NCI-H2081 treated with DMSO at 0.1 percent for 48 hours (cell line): Measurements from ENCODE around the gene FER.
"Not testable (repeated sequence)": the region's sequence is repeated elsewhere in the genome, so short reads cannot be mapped to it uniquely, and the experiment has no call there.

Experiments used
- DNase-seq: peaks from one replicate; lab custom pipeline; 2025; lab: John Stamatoyannopoulos, UW

Gene FER

GRCh38 chr5:108798513-108799265 is 51.0 kb downstream of the FER start:
- no peak for DNase-seq

GRCh38 chr5:108801301-108801700 is 53.6 kb downstream of the FER start:
- no peak for DNase-seq

- no peak for DNase-seq
Observed at GRCh38 chr5:108801776-108802175, 54.1 kb downstream of the FER start.

GRCh38 chr5:108810717-108811116 is 63.0 kb downstream of the FER start:
- no peak for DNase-seq

- DNase-seq, result no peak
Observed at GRCh38 chr5:108813673-108814072, 66.0 kb downstream of the FER start.

GRCh38 chr5:108814551-108814950 is 66.9 kb downstream of the FER start:
- no peak for DNase-seq

- DNase-seq, result no peak
Observed at GRCh38 chr5:108818613-108819272, 71.0 kb downstream of the FER start.

- DNase-seq, result no peak
Observed at GRCh38 chr5:108820983-108821382, 73.3 kb downstream of the FER start.

- DNase-seq, result no peak
Observed at GRCh38 chr5:108822211-108822947, 74.7 kb downstream of the FER start.

- no peak for DNase-seq
Observed at GRCh38 chr5:108827131-108827530, 79.4 kb downstream of the FER start.

GRCh38 chr5:108830705-108831276 is 83.1 kb downstream of the FER start:
- DNase-seq, result no peak

- no peak for DNase-seq
Observed at GRCh38 chr5:108836492-108836891, 88.8 kb downstream of the FER start.

GRCh38 chr5:108842260-108842941 is 94.7 kb downstream of the FER start:
- DNase-seq, result not testable (repeated sequence)

GRCh38 chr5:108851129-108851528 is 103.4 kb downstream of the FER start:
- DNase-seq, result not testable (repeated sequence)

GRCh38 chr5:108857905-108858304 is 110.2 kb downstream of the FER start:
- no peak for DNase-seq

- DNase-seq, result no peak
Observed at GRCh38 chr5:108858959-108859358, 111.3 kb downstream of the FER start.

GRCh38 chr5:108862211-108862610 is 114.5 kb downstream of the FER start:
- no peak for DNase-seq

- DNase-seq, result not testable (repeated sequence)
Observed at GRCh38 chr5:108866097-108866496, 118.4 kb downstream of the FER start.

GRCh38 chr5:108867656-108868055 is 120.0 kb downstream of the FER start:
- DNase-seq, result no peak

GRCh38 chr5:108869066-108869465 is 121.4 kb downstream of the FER start:
- DNase-seq, result no peak

GRCh38 chr5:108876451-108876850 is 128.8 kb downstream of the FER start:
- DNase-seq, result no peak

- DNase-seq, result no peak
Observed at GRCh38 chr5:108878756-108879155, 131.1 kb downstream of the FER start.
